PFSK-1 (cell line): Measurements from ENCODE around the gene COL5A2.

ENCODE experiments used
- FOXP2 ChIP-seq: optimal IDR thresholded peaks from 2 replicates; pipeline ENCODE3; 2011; ENCODE audit warnings: borderline replicate concordance, control low read depth, inconsistent platforms; ENCODE audit not compliant: insufficient read depth; ENCODE audit errors: extremely low read length, extremely low read depth
- POLR2AphosphoS5 ChIP-seq: IDR thresholded peaks from 2 replicates; pipeline ENCODE4 v1.6.1; 2012; ENCODE audit warnings: low read depth, mild to moderate bottlenecking, control low read depth, low read length, moderate library complexity
- SIN3A ChIP-seq: IDR thresholded peaks from 2 replicates; pipeline ENCODE4 v1.6.1; 2012; ENCODE audit warnings: mild to moderate bottlenecking, low read length, moderate library complexity, borderline replicate concordance; ENCODE audit not compliant: insufficient read depth
- TAF1 ChIP-seq: IDR thresholded peaks from 2 replicates; pipeline ENCODE4 v1.6.1; 2012; ENCODE audit warnings: low read length, control low read depth, borderline replicate concordance; ENCODE audit not compliant: insufficient read depth
- TF ChIP-seq, protein P1 (sequence below), 2 experiments: IDR thresholded peaks; 2 replicates each; pipeline versions ENCODE4 v1.6.1 to v1.8.0; 2011 to 2012; ENCODE audit warnings: low read depth in 2 of 2, low read length in 2 of 2, control low read depth in 1 of 2, inconsistent platforms in 1 of 2, mild to moderate bottlenecking in 1 of 2, moderate library complexity in 1 of 2; ENCODE audit not compliant: insufficient read depth in 1 of 2

Gene COL5A2

DNA sequence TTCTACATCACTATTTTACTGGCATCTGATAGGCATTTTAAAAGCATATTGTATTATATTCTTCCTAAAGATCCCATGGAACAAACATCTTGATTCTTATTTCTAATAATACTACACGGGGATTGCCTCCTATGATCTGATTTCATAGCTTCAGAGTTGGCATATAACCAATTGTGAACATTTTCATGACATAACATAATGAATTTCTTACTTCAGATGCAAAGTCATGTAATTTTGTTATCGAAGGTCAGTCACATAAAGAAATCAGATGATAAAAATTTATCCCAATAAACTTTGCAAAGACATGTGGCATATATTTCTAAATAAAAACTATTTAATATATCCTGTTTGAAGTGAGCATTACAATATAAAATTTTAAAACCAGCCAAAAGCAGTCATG is 93.3 kb downstream of the COL5A2 start:
- no peak for TF ChIP-seq FOXP2
- TF ChIP-seq POLR2AphosphoS5, result no peak
- no peak for TF ChIP-seq SIN3A
- TF ChIP-seq TAF1, result no peak
- TF ChIP-seq, protein P1, sequence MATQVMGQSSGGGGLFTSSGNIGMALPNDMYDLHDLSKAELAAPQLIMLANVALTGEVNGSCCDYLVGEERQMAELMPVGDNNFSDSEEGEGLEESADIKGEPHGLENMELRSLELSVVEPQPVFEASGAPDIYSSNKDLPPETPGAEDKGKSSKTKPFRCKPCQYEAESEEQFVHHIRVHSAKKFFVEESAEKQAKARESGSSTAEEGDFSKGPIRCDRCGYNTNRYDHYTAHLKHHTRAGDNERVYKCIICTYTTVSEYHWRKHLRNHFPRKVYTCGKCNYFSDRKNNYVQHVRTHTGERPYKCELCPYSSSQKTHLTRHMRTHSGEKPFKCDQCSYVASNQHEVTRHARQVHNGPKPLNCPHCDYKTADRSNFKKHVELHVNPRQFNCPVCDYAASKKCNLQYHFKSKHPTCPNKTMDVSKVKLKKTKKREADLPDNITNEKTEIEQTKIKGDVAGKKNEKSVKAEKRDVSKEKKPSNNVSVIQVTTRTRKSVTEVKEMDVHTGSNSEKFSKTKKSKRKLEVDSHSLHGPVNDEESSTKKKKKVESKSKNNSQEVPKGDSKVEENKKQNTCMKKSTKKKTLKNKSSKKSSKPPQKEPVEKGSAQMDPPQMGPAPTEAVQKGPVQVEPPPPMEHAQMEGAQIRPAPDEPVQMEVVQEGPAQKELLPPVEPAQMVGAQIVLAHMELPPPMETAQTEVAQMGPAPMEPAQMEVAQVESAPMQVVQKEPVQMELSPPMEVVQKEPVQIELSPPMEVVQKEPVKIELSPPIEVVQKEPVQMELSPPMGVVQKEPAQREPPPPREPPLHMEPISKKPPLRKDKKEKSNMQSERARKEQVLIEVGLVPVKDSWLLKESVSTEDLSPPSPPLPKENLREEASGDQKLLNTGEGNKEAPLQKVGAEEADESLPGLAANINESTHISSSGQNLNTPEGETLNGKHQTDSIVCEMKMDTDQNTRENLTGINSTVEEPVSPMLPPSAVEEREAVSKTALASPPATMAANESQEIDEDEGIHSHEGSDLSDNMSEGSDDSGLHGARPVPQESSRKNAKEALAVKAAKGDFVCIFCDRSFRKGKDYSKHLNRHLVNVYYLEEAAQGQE (IDR thresholded peaks at IDR 0.05; ENCODE audit: insufficient read depth in 1 of 2, low read depth in 2 of 2, low read length in 2 of 2), result no peak

DNA sequence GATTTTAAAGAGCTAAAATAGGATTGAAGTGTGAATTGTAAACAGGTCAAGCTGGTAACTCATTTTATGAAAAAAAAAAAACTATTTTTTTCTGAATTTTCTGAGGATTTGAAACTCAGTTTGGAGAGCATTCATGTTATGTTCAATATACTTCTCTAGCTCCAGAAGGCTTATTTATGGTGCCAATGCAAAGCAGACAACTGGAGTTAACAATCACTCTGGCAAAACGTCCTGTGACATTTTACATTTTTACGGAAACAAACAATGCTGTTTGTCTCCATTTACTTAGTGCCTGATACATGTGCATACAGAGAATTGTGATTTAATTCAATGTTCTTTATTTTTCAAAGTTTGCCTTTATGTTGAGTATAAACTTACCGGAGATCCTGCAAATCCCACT is 96.0 kb downstream of the COL5A2 start:
- no peak for TF ChIP-seq SIN3A

DNA sequence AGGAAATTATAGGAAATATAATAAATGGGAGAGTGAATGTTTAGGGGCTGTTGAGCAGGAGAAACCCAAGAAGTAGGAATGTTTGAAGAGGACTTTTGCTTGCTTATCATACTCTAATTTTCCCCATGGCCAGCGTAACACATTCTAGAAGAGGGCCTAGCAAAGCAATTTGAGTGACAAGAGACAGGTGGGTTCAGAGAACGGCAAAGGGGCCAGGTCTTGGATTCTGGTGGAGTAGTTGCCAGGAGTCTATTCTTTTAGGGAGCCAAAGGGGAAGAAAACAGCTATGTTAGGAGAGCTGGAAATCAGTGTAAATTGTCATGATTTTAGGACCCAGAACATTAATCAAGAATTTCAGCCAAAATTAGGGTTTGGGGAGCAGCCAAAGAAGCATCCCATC is 96.5 kb downstream of the COL5A2 start:
- no peak for TF ChIP-seq TAF1
- no peak for TF ChIP-seq POLR2AphosphoS5
- TF ChIP-seq, protein P1 (IDR thresholded peaks at IDR 0.05; ENCODE audit: insufficient read depth in 1 of 2, low read depth in 2 of 2, low read length in 2 of 2), result no peak
- TF ChIP-seq SIN3A, result no peak
- no peak for TF ChIP-seq FOXP2

DNA sequence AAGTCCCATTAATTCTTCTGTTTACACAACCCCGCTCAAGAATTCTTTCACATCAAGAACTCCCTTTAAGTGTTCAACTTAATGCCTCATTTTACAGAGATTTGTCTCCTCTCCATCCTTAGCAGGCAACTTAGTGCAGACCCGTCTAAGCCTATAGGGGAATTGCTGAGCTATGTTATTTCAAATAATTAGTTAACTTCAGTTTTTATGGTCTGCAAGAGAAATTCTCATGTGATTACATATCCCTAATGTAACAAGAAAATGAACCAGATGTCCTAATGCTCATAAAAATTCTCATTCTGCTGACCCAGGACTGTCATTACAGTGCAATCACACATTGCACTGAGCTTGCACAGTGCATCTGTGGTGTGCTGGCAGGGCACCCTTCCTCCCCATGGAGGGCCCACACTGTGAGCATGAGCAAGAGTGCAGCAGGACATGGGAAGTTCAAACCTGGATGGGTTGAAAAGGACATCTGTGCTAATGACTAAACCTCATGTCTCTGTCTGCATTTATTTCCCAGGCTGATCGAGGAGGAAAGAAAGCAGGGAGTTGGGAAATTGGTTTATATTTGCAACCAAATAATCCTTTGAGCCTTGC is 97.1 kb downstream of the COL5A2 start:
- TF ChIP-seq TAF1 (no peak), POLR2AphosphoS5 (no peak), FOXP2 (no peak), SIN3A (no peak)
- TF ChIP-seq, protein P1 (IDR thresholded peaks at IDR 0.05; ENCODE audit: insufficient read depth in 1 of 2, low read depth in 2 of 2, low read length in 2 of 2), result no peak

DNA sequence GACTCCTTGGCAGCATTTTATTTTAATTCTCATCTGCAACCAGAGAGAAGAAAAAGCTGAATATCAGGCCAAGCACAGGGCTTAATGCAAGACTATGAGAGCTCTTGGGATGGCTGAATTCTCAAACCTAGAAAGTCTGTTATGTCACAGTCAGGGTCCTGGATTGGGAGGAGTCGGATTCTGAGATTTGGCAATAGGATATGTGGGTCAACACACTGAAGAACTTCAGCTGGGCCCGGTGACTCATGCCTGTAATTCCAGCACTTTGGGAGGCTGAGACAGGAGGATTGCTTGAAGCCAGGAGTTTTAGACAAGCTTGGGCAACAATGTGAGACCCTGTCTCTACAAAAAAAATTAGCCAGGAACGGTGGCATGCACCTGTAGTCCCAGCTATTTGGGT is 103.0 kb downstream of the COL5A2 start:
- TF ChIP-seq SIN3A (no peak), TAF1 (no peak), FOXP2 (no peak), POLR2AphosphoS5 (no peak)
- TF ChIP-seq, protein P1 (IDR thresholded peaks at IDR 0.05; ENCODE audit: insufficient read depth in 1 of 2, low read depth in 2 of 2, low read length in 2 of 2), result no peak
